Activated B cell treated with CpG ODN at 0.5 μM for 24 hours (primary cell): ENCODE measurements around the gene TDRD9. TPM values are rescaled to one million over a fixed set of nuclear protein-coding genes. Genes with fewer than 3 reads are reported as not detected.

Experiments used
- ATAC-seq: fragments of 200-7000 bp; cut with Tn5 transposase; one replicate; pipeline ENCODE4 v1.10.0; 2021; ENCODE audit warnings: low read depth, mild to moderate bottlenecking, moderate library complexity
- CTCF ChIA-PET: fragments of 350-600 bp; sonication (Branson Sonifier 250); formaldehyde crosslinking; loops from one replicate; lab custom pipeline; 2021; ENCODE audit warnings: antibody characterized with exemption; lab: Charles Lee
- POLR2A ChIA-PET: fragments of 350-600 bp; sonication (Branson Sonifier 250); formaldehyde crosslinking; loops from one replicate; lab custom pipeline; 2021; ENCODE audit warnings: antibody characterized with exemption; lab: Charles Lee
- DNase-seq: peaks from one replicate; pipeline ENCODE4 v3.0.0; 2022
- H3K27ac Mint-ChIP-seq: one replicate; pipeline ENCODE4 v1.8.0; 2020; ENCODE audit warnings: mixed read lengths
- H3K27me3 Mint-ChIP-seq: one replicate; pipeline ENCODE4 v1.8.0; 2021; ENCODE audit warnings: mixed read lengths
- H3K36me3 Mint-ChIP-seq: one replicate; pipeline ENCODE4 v1.8.0; 2021; ENCODE audit warnings: low read depth, mixed read lengths
- H3K4me1 Mint-ChIP-seq: one replicate; pipeline ENCODE4 v1.8.0; 2021; ENCODE audit warnings: mixed read lengths
- H3K4me3 Mint-ChIP-seq: one replicate; pipeline ENCODE4 v1.8.0; 2020; ENCODE audit warnings: mild to moderate bottlenecking, mixed read lengths
- H3K9me3 Mint-ChIP-seq: one replicate; pipeline ENCODE4 v1.8.0; 2020; ENCODE audit warnings: mixed read lengths
- intact Hi-C: fragments of 100-400 bp; cut with micrococcal nuclease; formaldehyde crosslinking; loops from one replicate; pipeline ENCODE4 v1.15.1; 2024
- total RNA-seq: library from RNA; stranded (reverse); gene quantifications from 2 replicates; pipeline ENCODE4 v1.2.3, GENCODE V29; 2022
- TF ChIP-seq, protein P1 (sequence below): fragments of 200-600 bp; IDR thresholded peaks from one replicate; pipeline ENCODE4 v1.8.0; 2022; ENCODE audit warnings: antibody characterized with exemption, mild to moderate bottlenecking

TDRD9 gene
- total RNA-seq, 1 donor from 2014 or later: 3.1 TPM

DNA sequence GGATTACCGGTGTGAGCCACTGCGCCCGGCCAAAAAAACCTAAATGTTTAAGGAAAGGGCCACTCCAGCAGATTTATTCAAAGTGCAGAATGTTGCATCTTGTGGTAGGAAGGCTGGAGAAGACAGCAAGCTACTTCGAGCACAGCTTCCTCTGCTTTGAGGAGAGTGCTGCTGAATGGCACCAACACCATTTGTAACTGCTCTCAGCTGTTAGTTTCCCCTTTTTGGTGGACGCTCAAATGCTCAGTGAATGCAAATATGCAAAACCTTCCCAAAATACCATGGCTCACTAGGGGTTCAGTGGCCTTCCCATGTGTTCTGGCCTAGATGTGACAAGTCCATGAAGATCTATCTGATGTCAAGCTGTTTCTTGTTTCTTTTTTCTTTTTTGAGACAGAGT lies 2.9 kb upstream of the TDRD9 start:
- DNase-seq (no peak), ATAC-seq (no peak)
- Mint-ChIP-seq H3K27me3 (no peaks in the 10 kb centered on the region), H3K9me3 (no peaks in the 10 kb centered on the region), H3K27ac (no peak overlapping the region), H3K4me1 (peaks cover 8% of the 10 kb centered on the region), H3K4me3 (no peak overlapping the region), H3K36me3 (peaks cover 3% of the 10 kb centered on the region)
- TF ChIP-seq, protein P1, sequence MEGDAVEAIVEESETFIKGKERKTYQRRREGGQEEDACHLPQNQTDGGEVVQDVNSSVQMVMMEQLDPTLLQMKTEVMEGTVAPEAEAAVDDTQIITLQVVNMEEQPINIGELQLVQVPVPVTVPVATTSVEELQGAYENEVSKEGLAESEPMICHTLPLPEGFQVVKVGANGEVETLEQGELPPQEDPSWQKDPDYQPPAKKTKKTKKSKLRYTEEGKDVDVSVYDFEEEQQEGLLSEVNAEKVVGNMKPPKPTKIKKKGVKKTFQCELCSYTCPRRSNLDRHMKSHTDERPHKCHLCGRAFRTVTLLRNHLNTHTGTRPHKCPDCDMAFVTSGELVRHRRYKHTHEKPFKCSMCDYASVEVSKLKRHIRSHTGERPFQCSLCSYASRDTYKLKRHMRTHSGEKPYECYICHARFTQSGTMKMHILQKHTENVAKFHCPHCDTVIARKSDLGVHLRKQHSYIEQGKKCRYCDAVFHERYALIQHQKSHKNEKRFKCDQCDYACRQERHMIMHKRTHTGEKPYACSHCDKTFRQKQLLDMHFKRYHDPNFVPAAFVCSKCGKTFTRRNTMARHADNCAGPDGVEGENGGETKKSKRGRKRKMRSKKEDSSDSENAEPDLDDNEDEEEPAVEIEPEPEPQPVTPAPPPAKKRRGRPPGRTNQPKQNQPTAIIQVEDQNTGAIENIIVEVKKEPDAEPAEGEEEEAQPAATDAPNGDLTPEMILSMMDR: no peak
- CTCF ChIA-PET: no interaction called here
- intact Hi-C loops: no loop called here
- POLR2A ChIA-PET: no interaction called here

GRCh38 chr14:103927566-103927965 lies 690 bp upstream of the TDRD9 start:
- H3K4me3 Mint-ChIP-seq: no peak overlapping the region
- POLR2A ChIA-PET: no interaction called here
- no peaks in the 10 kb centered on the region for H3K27me3 Mint-ChIP-seq
- H3K27ac Mint-ChIP-seq: no peak overlapping the region
- intact Hi-C loops: no loop called here
- TF ChIP-seq, protein P1: no peak
- CTCF ChIA-PET: no interaction called here
- H3K4me1 Mint-ChIP-seq: no peaks in the 10 kb centered on the region
- DNase-seq (no peak), ATAC-seq (no peak)
- no peaks in the 10 kb centered on the region for H3K9me3 Mint-ChIP-seq
- H3K36me3 Mint-ChIP-seq: no peaks in the 10 kb centered on the region

GRCh38 chr14:103930051-103930604 lies 1.9 kb downstream of the TDRD9 start:
- H3K27ac Mint-ChIP-seq: no peak overlapping the region
- H3K9me3 Mint-ChIP-seq: no peaks in the 10 kb centered on the region
- H3K4me3 Mint-ChIP-seq: no peak overlapping the region

DNA sequence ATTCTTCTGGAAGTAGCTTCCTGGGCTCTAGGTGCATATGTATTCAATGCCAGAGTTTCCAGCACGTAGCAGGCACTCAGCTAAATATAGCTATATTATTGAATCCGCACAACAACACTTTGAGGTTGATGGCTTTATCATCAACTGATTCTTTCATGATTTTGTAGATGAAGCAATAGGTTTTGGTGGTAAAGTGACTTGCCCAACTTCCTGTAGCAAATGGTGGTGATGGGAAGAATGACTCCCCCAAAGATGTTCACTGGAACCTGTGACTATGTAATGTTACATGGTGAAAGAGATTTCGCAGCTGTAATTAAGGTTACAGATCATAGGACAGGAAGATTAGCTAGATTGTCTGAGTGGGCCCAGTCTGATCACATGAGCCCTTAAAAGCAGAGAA lies 3.2 kb downstream of the TDRD9 start:
- H3K4me3 Mint-ChIP-seq: no peak overlapping the region
- ChIA-PET CTCF (no interaction called here), POLR2A (interaction anchor here (0.7 kb wide), 1 partner anchor 310 kb away, joined by 3 read pairs; no protein-coding TSS in a partner anchor)
- intact Hi-C loops: no loop called here
- peaks cover 4% of the 10 kb centered on the region for H3K4me1 Mint-ChIP-seq
- H3K27ac Mint-ChIP-seq: no peak overlapping the region
- TF ChIP-seq, protein P1: no peak
- H3K9me3 Mint-ChIP-seq: no peaks in the 10 kb centered on the region
- ATAC-seq: no peak
- H3K27me3 Mint-ChIP-seq: no peaks in the 10 kb centered on the region
- no peak for DNase-seq
- no peaks in the 10 kb centered on the region for H3K36me3 Mint-ChIP-seq

More at GRCh38 chr14:103930051-103930604, 1.9 kb downstream of the TDRD9 start:
- TF ChIP-seq, protein P1: no peak
- intact Hi-C loops: no loop called here
- ATAC-seq: no peak
- Mint-ChIP-seq H3K27me3 (no peaks in the 10 kb centered on the region), H3K36me3 (no peaks in the 10 kb centered on the region), H3K4me1 (peaks cover 4% of the 10 kb centered on the region)
- ChIA-PET CTCF (no interaction called here), POLR2A (no interaction called here)
- no peak for DNase-seq

- CTCF ChIA-PET: interaction anchor here (1.3 kb wide), 1 partner anchor 123 kb away, joined by 3 read pairs; no protein-coding TSS in a partner anchor
- H3K27ac Mint-ChIP-seq: no peak overlapping the region
- TF ChIP-seq, protein P1: no peak
These were observed 4.7 kb downstream of the TDRD9 start for GRCh38 chr14:103932791-103933490.

More at GRCh38 chr14:103932791-103933490, 4.7 kb downstream of the TDRD9 start:
- H3K4me3 Mint-ChIP-seq: no peak overlapping the region
- peaks cover 4% of the 10 kb centered on the region for H3K4me1 Mint-ChIP-seq
- ATAC-seq (no peak), DNase-seq (no peak)
- POLR2A ChIA-PET: no interaction called here
- intact Hi-C loops: no loop called here
- H3K27me3 Mint-ChIP-seq: no peaks in the 10 kb centered on the region
- no peaks in the 10 kb centered on the region for H3K9me3 Mint-ChIP-seq
- H3K36me3 Mint-ChIP-seq: no peaks in the 10 kb centered on the region
